ENCODE measurements around the gene PRR5.

DNA sequence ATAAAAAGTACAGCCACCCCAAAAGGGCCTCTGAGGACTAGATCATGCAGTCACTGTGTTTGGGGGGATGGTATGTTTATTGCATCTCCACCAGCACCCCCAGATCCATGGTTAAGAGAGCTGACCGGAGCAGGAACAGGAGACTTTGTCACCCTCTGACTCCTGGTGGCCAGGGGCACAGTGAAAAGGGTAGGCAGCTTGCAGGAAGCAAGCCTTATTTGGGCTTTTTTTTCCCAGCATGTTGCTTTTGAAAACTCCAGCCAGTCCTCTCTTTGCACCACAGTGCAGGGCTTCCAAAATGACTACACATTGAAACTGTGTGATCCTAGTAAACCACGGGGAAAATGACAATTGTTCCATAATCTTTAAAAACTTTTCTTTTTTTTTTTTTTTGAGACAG is 20.6 kb downstream of the PRR5 start:
- TF ChIP-seq, protein P1, sequence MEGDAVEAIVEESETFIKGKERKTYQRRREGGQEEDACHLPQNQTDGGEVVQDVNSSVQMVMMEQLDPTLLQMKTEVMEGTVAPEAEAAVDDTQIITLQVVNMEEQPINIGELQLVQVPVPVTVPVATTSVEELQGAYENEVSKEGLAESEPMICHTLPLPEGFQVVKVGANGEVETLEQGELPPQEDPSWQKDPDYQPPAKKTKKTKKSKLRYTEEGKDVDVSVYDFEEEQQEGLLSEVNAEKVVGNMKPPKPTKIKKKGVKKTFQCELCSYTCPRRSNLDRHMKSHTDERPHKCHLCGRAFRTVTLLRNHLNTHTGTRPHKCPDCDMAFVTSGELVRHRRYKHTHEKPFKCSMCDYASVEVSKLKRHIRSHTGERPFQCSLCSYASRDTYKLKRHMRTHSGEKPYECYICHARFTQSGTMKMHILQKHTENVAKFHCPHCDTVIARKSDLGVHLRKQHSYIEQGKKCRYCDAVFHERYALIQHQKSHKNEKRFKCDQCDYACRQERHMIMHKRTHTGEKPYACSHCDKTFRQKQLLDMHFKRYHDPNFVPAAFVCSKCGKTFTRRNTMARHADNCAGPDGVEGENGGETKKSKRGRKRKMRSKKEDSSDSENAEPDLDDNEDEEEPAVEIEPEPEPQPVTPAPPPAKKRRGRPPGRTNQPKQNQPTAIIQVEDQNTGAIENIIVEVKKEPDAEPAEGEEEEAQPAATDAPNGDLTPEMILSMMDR (IDR thresholded peaks at IDR 0.05) = no peak
- TF ChIP-seq EZH2 (IDR thresholded peaks at IDR 0.05) = no peak
